ENCODE measurements around the gene CNTNAP2. TPM values are rescaled to one million over a fixed set of nuclear protein-coding genes. Genes with fewer than 3 reads are reported as not detected.

CNTNAP2 gene
- total and polyA plus RNA-seq, 2 of the 8 experiments (the other 6 are each of a cell fraction or from before 2014, with no cell fraction given), result 27.9 to 71.0 TPM

- TF ChIP-seq ATF2 (IDR thresholded peaks at IDR 0.05; ENCODE audit: low read length) (no peak), SP2 (IDR thresholded peaks at IDR 0.05; ENCODE audit: low read length) (no peak), RAD21 (IDR thresholded peaks at IDR 0.05 in 1 of 2, conservative IDR thresholded peaks at IDR 0.05 in 1 of 2; ENCODE audit: low read depth in 2 of 2, low read length in 2 of 2) (no peak)
Observed at GRCh38 chr7:147650991-147651390, 1534.4 kb downstream of the CNTNAP2 start (continued).
